Esophagus muscularis mucosa (tissue), 4 donors: Measurements from ENCODE around the gene PAWR. TPM values are rescaled to one million over a fixed set of nuclear protein-coding genes. Genes with fewer than 3 reads are reported as not detected.
A peak's percentile ranks its signal among the peaks of the same experiment; 100 is the strongest.

ENCODE experiments used
- DNase-seq: peaks from one replicate; pipeline ENCODE4 v3.0.0-alpha.2; 2017; ENCODE audit errors: extremely low spot score
- H3K27ac ChIP-seq, 4 donors: fragments of 200-600 bp; sonication (generic); replicated peaks in 1 of 4; 1 replicate in 3 of 4; 2 replicates in 1 of 4; pipeline ENCODE4 v1.5.1; 2016 to 2019; ENCODE audit warnings: mild to moderate bottlenecking in 1 of 4
- H3K27me3 ChIP-seq, 4 donors: fragments of 200-600 bp; sonication (generic); one replicate each; pipeline versions ENCODE4 v1.5.1 to v1.6.0; 2016 to 2019
- H3K36me3 ChIP-seq, 4 donors: fragments of 200-600 bp; sonication (generic); one replicate each; pipeline ENCODE4 v1.5.1; 2016 to 2019
- H3K4me1 ChIP-seq, 4 donors: fragments of 200-600 bp; sonication (generic); one replicate each; pipeline ENCODE4 v1.5.1; 2016 to 2019
- H3K4me3 ChIP-seq, 4 donors: fragments of 200-600 bp; sonication (generic); 1 replicate in 2 of 4; 2 replicates in 2 of 4; pipeline ENCODE4 v1.5.1; 2016 to 2019; ENCODE audit warnings: mild to moderate bottlenecking in 4 of 4, moderate library complexity in 1 of 4
- H3K9me3 ChIP-seq, 4 donors: fragments of 200-600 bp; sonication (generic); 1 replicate in 3 of 4; 2 replicates in 1 of 4; pipeline ENCODE4 v1.5.1; 2016 to 2019
- CTCF ChIP-seq, 3 experiments: fragments of 200-600 bp in 2 of 3; fragments of 450-650 bp in 1 of 3; sonication (generic) in 2 of 3; IDR thresholded peaks; one replicate each; pipeline ENCODE4 v1.5.1; 2017 to 2019; ENCODE audit warnings: antibody characterized with exemption in 3 of 3, mild to moderate bottlenecking in 2 of 3, moderate library complexity in 1 of 3
- EP300 ChIP-seq: sonication (generic); formaldehyde crosslinking; IDR thresholded peaks from one replicate; pipeline ENCODE4 v1.6.1; 2017; ENCODE audit warnings: antibody characterized with exemption
- POLR2A ChIP-seq: fragments of 450-650 bp; IDR thresholded peaks from one replicate; pipeline ENCODE4 v1.6.1; 2017; ENCODE audit warnings: antibody characterized with exemption, moderate library complexity, mild to moderate bottlenecking, low read depth
- POLR2AphosphoS5 ChIP-seq, 2 donors: sonication (generic); formaldehyde crosslinking; IDR thresholded peaks; one replicate each; pipeline ENCODE4 v1.6.1; 2017; ENCODE audit warnings: antibody characterized with exemption in 2 of 2
- WGBS: methylation state at CpG from one replicate; pipeline ENCODE4 v1.1.5; 2018; 5-methylcytosine and 5-hydroxymethylcytosine counted together
- intact Hi-C: fragments of 100-400 bp; cut with DNase I; formaldehyde crosslinking; loops from one replicate; pipeline ENCODE4 v1.15.1; 2023
- total RNA-seq, 4 donors: library from RNA; depleted of rRNA; stranded (reverse); fragments of >200 nt; gene quantifications; one replicate each; pipeline versions ENCODE4 v1.1.0 to v1.2.1, GENCODE V29; 2016

PAWR gene
- total RNA-seq, 4 donors from 2014 or later = 63.1 to 127 (median 97.9) TPM

- H3K27ac ChIP-seq = no peak overlapping the region
- H3K4me1 ChIP-seq = peaks cover 0 to 48% (median 35%) of the 10 kb centered on the region in 4 donors
- no peaks in the 10 kb centered on the region for H3K9me3 ChIP-seq
- intact Hi-C loops = no loop called here
- TF ChIP-seq POLR2A (no peak), EP300 (no peak), CTCF (IDR thresholded peaks at IDR 0.05) (no peak), POLR2AphosphoS5 (IDR thresholded peaks at IDR 0.05) (no peak)
- H3K36me3 ChIP-seq = no peaks in the 10 kb centered on the region
- WGBS = 88% methylated on average over 1 of the region's 1 CpG
- H3K27me3 ChIP-seq = no peaks in the 10 kb centered on the region
- no peak for DNase-seq
- H3K4me3 ChIP-seq = no peak overlapping the region
Measured at GRCh38 chr12:79662046-79662811, 28.5 kb downstream of the PAWR start.

GRCh38 chr12:79661629-79662028, 29.1 kb downstream of the PAWR start:
- no peak overlapping the region for H3K27ac ChIP-seq
- TF ChIP-seq EP300 (no peak), POLR2AphosphoS5 (IDR thresholded peaks at IDR 0.05) (no peak), CTCF (IDR thresholded peaks at IDR 0.05) (no peak), POLR2A (no peak)
- H3K4me3 ChIP-seq = no peak overlapping the region
- intact Hi-C loops = no loop called here
- no peaks in the 10 kb centered on the region for H3K27me3 ChIP-seq
- H3K9me3 ChIP-seq = no peaks in the 10 kb centered on the region
- no peaks in the 10 kb centered on the region for H3K36me3 ChIP-seq
- DNase-seq = no peak
- H3K4me1 ChIP-seq = peaks cover 0 to 45% (median 32%) of the 10 kb centered on the region in 4 donors

GRCh38 chr12:79659961-79660431, 30.8 kb downstream of the PAWR start:
- H3K36me3 ChIP-seq = no peaks in the 10 kb centered on the region
- peaks cover 0 to 33% (median 22%) of the 10 kb centered on the region in 4 donors for H3K4me1 ChIP-seq
- H3K9me3 ChIP-seq = no peaks in the 10 kb centered on the region

GRCh38 chr12:79658221-79658620, 32.5 kb downstream of the PAWR start:
- peaks cover 0 to 42% (median 30%) of the 10 kb centered on the region in 4 donors for H3K4me1 ChIP-seq
- DNase-seq = no peak
- H3K36me3 ChIP-seq = no peaks in the 10 kb centered on the region
- WGBS = 42% methylated on average over 1 of the region's 1 CpG
- H3K27me3 ChIP-seq = no peaks in the 10 kb centered on the region
- no peaks in the 10 kb centered on the region for H3K9me3 ChIP-seq
- no peak overlapping the region for H3K4me3 ChIP-seq
- no peak overlapping the region for H3K27ac ChIP-seq
- intact Hi-C loops = no loop called here
- TF ChIP-seq POLR2A = no peak

More at GRCh38 chr12:79659961-79660431, 30.8 kb downstream of the PAWR start:
- no peak overlapping the region for H3K4me3 ChIP-seq
- no peak for TF ChIP-seq EP300
- TF ChIP-seq CTCF (IDR thresholded peaks at IDR 0.05) = no peak
- TF ChIP-seq POLR2A = no peak
- TF ChIP-seq POLR2AphosphoS5 (IDR thresholded peaks at IDR 0.05) = no peak
- WGBS = 8% methylated on average over 1 of the region's 1 CpG
- no peak for DNase-seq
- H3K27ac ChIP-seq = peak overlapping the region in 3 of 4 donors; percentile 8 to 44 (median 29)
- no peaks in the 10 kb centered on the region for H3K27me3 ChIP-seq
- intact Hi-C loops = no loop called here

- no peaks in the 10 kb centered on the region for H3K9me3 ChIP-seq
- WGBS = 92% methylated on average over 7 of the region's 7 CpGs
- no peak overlapping the region for H3K27ac ChIP-seq
- peaks cover 0 to 50% (median 36%) of the 10 kb centered on the region in 4 donors for H3K4me1 ChIP-seq
- intact Hi-C loops = no loop called here
- no peak for DNase-seq
- no peaks in the 10 kb centered on the region for H3K36me3 ChIP-seq
- H3K4me3 ChIP-seq = no peak overlapping the region
- H3K27me3 ChIP-seq = no peaks in the 10 kb centered on the region
- TF ChIP-seq POLR2A (no peak), EP300 (no peak), CTCF (IDR thresholded peaks at IDR 0.05) (no peak), POLR2AphosphoS5 (IDR thresholded peaks at IDR 0.05) (no peak)
Measured at GRCh38 chr12:79657136-79657535, 33.6 kb downstream of the PAWR start.
